Superior temporal gyrus (tissue), 1 donor: Measurements from ENCODE around the gene ILK.

Experiments
- DNase-seq: peaks from one replicate; pipeline ENCODE4 v3.0.0-alpha.2; 2016; ENCODE audit errors: extremely low spot score

ILK gene

GRCh38 chr11:6636480-6636879, 32.9 kb downstream of the ILK start:
- DNase-seq, result no peak

GRCh38 chr11:6637871-6638270, 34.3 kb downstream of the ILK start:
- no peak for DNase-seq

DNA sequence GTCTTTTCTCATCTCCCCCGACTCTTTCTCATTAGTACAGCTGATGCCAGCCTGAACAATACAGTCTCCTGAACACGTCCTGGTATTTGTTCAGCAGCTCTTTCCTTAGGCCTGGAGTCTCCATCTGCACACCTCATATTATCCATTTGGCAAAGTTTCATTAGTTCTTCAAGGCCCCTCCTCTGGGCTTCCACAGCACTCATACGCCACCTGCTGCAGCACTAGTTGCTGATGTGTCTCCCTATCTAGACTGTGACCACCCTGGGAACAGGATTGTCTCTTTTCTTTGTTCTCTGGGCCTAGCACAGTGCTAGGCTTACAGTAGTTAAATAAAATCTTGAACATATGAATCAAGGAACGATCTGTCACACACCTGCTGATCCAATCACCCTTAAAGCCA, 34.9 kb downstream of the ILK start:
- DNase-seq, result no peak

- DNase-seq, result no peak
Measured at GRCh38 chr11:6640036-6640984, 36.7 kb downstream of the ILK start.

DNA sequence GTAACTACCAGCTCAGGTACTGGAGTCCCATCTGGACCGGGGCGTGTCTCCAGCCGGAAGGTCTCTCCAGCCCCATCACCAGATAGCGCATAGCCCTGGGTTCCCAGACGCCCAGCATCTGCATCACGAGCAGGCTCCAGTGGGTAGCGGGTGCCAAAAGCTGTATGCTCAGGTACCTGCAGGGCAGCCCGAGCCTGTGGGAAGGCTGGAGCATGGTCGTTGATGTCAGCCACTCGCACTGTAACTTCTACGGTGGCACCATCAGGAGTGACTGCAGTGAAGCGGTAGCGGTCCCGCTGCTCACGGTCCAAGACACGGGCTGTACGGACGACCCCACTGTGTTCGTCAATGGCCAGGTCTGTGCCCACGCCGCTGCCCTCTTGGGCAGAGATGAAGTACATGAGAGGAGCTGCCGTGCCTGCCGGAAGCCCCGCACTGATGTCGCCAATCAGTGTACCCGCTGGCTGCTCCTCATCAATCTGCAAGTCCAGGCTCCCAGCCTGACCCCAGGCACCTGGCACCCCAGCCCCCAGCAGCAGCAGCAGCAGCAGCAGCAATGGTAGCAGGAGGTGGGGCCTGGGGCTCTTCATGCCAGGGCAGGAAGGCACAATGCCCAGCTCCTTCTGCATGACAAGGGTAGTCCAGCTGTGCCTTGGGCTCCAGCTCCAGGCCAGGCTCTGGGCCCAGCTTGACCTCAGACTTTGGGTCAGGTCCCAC, 37.6 kb downstream of the ILK start:
- peak; percentile 77 for DNase-seq

- DNase-seq, result no peak
Measured at GRCh38 chr11:6642957-6643356, 39.4 kb downstream of the ILK start.

GRCh38 chr11:6646071-6646470, 42.5 kb downstream of the ILK start:
- no peak for DNase-seq

- DNase-seq, result no peak
Measured at GRCh38 chr11:6646576-6646917, 43.0 kb downstream of the ILK start.

DNA sequence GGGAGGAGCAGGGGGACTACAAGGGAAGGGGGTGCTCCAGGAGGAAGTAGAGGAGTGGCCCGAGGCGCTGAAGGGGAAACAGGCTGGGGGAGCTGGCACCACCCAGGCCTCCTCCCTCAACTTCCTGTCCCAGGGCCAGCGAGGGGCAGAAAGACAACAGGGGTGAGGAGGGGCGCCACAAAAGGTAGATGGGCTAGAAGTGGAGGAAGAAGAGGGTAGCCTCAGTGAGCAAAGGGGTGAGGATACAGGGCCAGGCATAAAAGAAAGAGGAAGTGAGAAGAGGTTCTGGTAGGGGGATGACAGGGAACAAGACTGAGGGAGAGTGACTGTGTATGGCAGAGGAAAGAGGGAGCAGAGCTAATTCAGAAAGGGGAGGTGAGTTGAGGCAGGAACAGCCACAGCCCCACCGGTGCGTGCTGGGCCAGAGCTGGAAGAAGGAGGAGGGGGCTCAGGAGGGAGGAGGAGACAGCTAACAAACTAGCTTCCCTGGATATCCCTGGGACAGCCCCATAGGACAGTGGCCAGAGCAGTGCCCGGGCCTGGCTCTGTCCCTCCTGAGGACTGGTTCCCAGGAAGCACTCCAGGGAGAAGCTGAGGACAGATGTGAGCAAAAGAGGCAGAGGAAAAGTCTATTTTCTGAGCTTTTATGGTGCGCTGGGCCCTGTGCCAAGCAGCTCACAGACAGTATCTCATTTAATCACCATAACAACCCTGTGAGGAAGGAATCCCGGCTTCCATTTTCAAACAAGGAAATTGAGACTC, 43.5 kb downstream of the ILK start:
- no peak for DNase-seq

GRCh38 chr11:6647836-6648235, 44.3 kb downstream of the ILK start:
- no peak for DNase-seq

DNA sequence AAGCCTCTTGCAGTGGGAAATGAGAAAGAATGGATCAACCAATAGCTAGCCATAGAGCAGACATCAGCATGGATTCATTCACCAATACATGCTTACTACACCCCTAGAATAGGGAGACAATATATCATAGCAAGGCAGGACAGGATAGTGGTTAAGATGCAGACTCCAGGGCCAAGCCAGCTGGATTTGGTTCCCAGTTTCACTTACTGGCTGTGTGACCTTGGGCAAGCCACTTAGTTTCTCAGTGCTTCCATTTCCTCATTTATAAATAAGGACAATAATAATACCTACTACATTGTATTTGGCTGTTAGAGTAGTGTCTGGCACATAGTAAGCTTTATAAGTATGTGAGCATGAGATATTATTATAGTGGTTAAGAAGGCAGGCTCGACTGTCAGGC, 44.9 kb downstream of the ILK start:
- DNase-seq, result no peak

DNA sequence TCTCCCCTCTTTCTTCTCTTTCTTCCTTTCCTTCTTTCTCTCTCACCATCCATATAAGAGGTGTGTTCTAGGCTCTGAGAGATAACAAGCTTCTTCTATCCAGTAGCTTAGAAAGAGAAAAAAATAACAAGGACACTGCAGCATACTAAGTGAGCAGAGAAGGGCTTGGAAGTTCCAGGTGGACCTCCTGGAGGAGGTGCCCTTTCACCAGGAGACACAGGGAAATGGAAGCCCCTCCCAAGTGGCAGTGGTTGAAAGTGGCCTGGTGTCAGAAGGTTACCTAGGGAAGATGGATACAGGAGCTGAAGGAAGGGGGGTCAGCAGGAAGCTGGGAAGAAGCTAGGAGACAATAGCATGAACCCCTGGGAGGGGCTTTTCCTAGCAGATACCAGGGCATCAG, 46.5 kb downstream of the ILK start:
- no peak for DNase-seq

- no peak for DNase-seq
Measured at GRCh38 chr11:6650980-6651379, 47.4 kb downstream of the ILK start.

DNA sequence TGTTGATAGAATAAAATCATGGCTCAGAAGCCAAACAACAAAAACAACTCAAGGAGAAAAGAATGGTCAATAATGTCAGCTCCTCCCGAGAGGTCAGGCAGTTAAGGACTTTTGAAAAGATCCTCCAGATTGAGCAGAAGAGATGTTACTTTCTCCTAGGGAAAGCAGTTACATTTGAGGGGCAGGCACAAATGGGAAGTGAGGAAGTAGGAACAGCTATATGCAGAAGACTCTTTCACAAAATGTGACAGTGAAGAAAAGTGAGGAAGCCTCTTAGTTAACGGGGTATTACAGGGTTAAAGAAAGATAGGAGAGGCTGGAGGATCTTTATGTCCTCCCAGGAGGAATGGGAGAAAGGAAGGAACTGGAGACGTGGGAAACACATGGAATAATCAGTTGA, 48.6 kb downstream of the ILK start:
- no peak for DNase-seq

DNA sequence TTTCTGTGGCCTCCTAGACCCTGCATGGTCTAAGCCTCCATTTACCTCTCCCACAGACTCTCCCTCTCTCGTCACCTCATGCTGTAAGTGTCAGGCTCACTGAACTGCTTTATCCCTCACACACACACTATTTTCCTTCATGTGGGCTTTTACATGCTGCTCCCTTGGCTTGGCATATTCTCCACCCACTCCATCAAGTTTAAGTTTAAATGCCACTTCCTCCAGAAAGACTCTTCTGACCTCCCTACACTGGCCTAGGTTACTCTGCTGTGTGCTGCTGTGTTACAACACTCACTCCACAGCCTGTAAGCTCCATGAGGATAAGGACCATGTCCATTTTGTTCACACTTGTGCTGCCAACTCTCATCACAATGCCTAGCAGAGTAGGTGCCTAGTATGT, 49.5 kb downstream of the ILK start:
- DNase-seq, result no peak

GRCh38 chr11:6653656-6654055, 50.1 kb downstream of the ILK start:
- no peak for DNase-seq

DNA sequence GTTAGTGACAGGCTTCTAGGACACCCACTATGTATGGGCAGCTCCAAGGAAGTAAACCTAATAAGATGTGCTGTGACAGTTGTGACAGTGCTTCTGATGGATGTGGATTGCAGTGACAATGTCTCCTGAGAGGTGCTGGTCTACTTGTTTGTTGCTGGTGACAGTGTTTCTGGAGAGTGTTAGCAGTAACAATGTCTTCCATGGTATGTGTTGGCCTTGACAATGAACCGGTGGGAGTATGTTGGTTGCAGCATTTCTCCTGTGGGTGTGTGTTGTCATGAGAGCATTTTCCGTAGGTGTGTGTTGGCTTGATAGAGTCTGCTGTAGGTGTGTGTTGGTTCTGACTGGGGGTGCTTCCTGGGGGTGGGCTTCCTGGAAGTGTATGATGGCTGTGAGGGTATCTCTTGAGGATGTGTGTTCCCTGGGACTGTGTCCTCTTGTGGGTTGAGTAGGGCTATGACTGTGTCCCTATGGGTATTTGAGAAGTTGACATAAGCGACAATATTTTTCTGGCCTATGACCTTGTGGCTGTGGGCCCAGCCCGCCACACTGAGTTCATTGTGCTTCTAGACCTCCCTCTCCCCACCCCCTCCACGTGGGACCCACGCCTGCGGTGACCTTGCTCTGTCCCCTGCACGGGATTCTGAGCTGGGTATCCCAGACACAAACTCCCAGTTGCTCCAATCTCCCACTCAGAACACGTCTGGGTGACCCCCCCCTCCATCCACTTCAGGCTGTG, 50.9 kb downstream of the ILK start:
- DNase-seq, result peak; percentile 35

- DNase-seq, result no peak
Measured at GRCh38 chr11:6655020-6655789, 51.6 kb downstream of the ILK start.

- no peak for DNase-seq
Measured at GRCh38 chr11:6655790-6656583, 52.4 kb downstream of the ILK start, which contains the start of gene DCHS1. TSS of gene DCHS1 (minus strand) at chr11:6655809. CDS start at chr11:6641613, 14,196 bp downstream.

- no peak for DNase-seq
Measured at GRCh38 chr11:6656584-6656915, 53.0 kb downstream of the ILK start.
